HepG2 (cell line): ENCODE measurements around the gene RRBP1. TPM values are rescaled to one million over a fixed set of nuclear protein-coding genes. Genes with fewer than 3 reads are reported as not detected.
A peak's percentile ranks its signal among the peaks of the same experiment; 100 is the strongest.

Experiments
- CBFB ChIP-seq: sonication (generic); formaldehyde crosslinking; IDR thresholded peaks from 2 replicates; pipeline ENCODE4 v1.4.0; 2020; ENCODE audit warnings: missing genetic modification reagents
- MED13 ChIP-seq: sonication (generic); formaldehyde crosslinking; IDR thresholded peaks from 2 replicates; pipeline ENCODE4 v1.5.0; 2020; ENCODE audit warnings: missing genetic modification reagents
- PHF5A ChIP-seq: IDR thresholded peaks from one replicate; pipeline ENCODE4 v1.6.1; 2018; ENCODE audit warnings: low read depth, missing genetic modification reagents; ENCODE audit not compliant: unreplicated experiment
- PLRG1 ChIP-seq: fragments of 450-650 bp; conservative IDR thresholded peaks from 2 replicates; pipeline ENCODE4 v1.6.1; 2016
- RFX1 ChIP-seq: fragments of 450-650 bp; IDR thresholded peaks from 2 replicates; pipeline ENCODE4 v1.6.1; 2017
- RFX3 ChIP-seq: IDR thresholded peaks from 2 replicates; pipeline ENCODE4 v1.6.1; 2016; ENCODE audit warnings: missing biosample characterization, missing genetic modification reagents
- RFX5 ChIP-seq: IDR thresholded peaks from 2 replicates; pipeline ENCODE4 v1.6.1; 2011; ENCODE audit warnings: low read depth, low read length, improper control_type of control experiment
- SP4 ChIP-seq: sonication (generic); formaldehyde crosslinking; IDR thresholded peaks from 2 replicates; pipeline ENCODE4 v1.8.1; 2023; ENCODE audit warnings: mild to moderate bottlenecking, missing genetic modification reagents
- TARDBP ChIP-seq: sonication (generic); formaldehyde crosslinking; IDR thresholded peaks from 2 replicates; pipeline ENCODE4 v1.8.0; 2022; ENCODE audit warnings: mild to moderate bottlenecking, missing genetic modification reagents
- ZNF550 ChIP-seq: sonication (generic); formaldehyde crosslinking; IDR thresholded peaks from 2 replicates; pipeline ENCODE4 v1.4.0; 2020; ENCODE audit warnings: mild to moderate bottlenecking, missing genetic modification reagents, borderline replicate concordance
- ZNF558 ChIP-seq: sonication (generic); formaldehyde crosslinking; IDR thresholded peaks from 2 replicates; pipeline ENCODE4 v1.9.0; 2022; ENCODE audit warnings: mild to moderate bottlenecking, missing genetic modification reagents, borderline replicate concordance
- ZNF772 ChIP-seq: sonication (generic); formaldehyde crosslinking; IDR thresholded peaks from 2 replicates; pipeline ENCODE4 v1.5.0; 2020; ENCODE audit warnings: mild to moderate bottlenecking, missing genetic modification reagents
- ZNF816 ChIP-seq: sonication (generic); formaldehyde crosslinking; IDR thresholded peaks from 2 replicates; pipeline ENCODE4 v1.8.0; 2022; ENCODE audit warnings: missing genetic modification reagents, mild to moderate bottlenecking, borderline replicate concordance
- ZSCAN5A ChIP-seq: sonication (generic); formaldehyde crosslinking; IDR thresholded peaks from 2 replicates; pipeline ENCODE4 v1.8.0; 2022; ENCODE audit warnings: mild to moderate bottlenecking, missing genetic modification reagents, borderline replicate concordance
- polyA plus RNA-seq, 8 experiments: library from polyadenylated mRNA; depleted of rRNA in 3 of 8; stranded (reverse) in 7 of 8; unstranded in 1 of 8; fragments of >200 nt; fragmentation: Illumina TruSeq in 4 of 8; extraction: Trizol in 4 of 8; gene quantifications; 2 replicates each; pipeline versions ENCODE4 v1.2.1 to v1.2.3, GENCODE V29; 2011 to 2016; ENCODE audit warnings: low read depth in 4 of 8, missing spikeins in 1 of 8, mixed read lengths in 1 of 8; ENCODE audit not compliant: insufficient read depth in 1 of 8
- total RNA-seq, 5 experiments: library from RNA; depleted of rRNA; stranded (reverse); fragments of >200 nt; fragmentation: Illumina TruSeq; extraction: Trizol; gene quantifications; 2 replicates each; pipeline ENCODE4 v1.2.3, GENCODE V29; 2016; ENCODE audit warnings: low read depth in 1 of 5
- TF ChIP-seq, protein P1 (sequence below): sonication (generic); formaldehyde crosslinking; IDR thresholded peaks from 2 replicates; pipeline ENCODE4 v1.4.0; 2020; ENCODE audit warnings: missing genetic modification reagents, mild to moderate bottlenecking, borderline replicate concordance
- TF ChIP-seq, protein P2 (sequence below): sonication (generic); formaldehyde crosslinking; IDR thresholded peaks from 2 replicates; pipeline ENCODE4 v1.4.0; 2020; ENCODE audit warnings: mild to moderate bottlenecking, low read depth, missing genetic modification reagents
- TF ChIP-seq, protein P3 (sequence below): IDR thresholded peaks from 2 replicates; pipeline ENCODE4 v1.6.1; 2012; ENCODE audit warnings: low read length, improper control_type of control experiment

Gene RRBP1
- total and polyA plus RNA-seq, 2 of the 13 experiments (the other 11 are each of a cell fraction or from before 2014, with no cell fraction given): 150 to 222 TPM

- TF ChIP-seq MED13 (CRISPR knock-in tag): 0 out of 2 replicates have a peak, but pooled peaks have one; percentile 68
- TF ChIP-seq ZNF550 (CRISPR knock-in tag): no peak
- no peak for TF ChIP-seq RFX5
- TF ChIP-seq CBFB (CRISPR knock-in tag): no peak
- TF ChIP-seq, protein P1, sequence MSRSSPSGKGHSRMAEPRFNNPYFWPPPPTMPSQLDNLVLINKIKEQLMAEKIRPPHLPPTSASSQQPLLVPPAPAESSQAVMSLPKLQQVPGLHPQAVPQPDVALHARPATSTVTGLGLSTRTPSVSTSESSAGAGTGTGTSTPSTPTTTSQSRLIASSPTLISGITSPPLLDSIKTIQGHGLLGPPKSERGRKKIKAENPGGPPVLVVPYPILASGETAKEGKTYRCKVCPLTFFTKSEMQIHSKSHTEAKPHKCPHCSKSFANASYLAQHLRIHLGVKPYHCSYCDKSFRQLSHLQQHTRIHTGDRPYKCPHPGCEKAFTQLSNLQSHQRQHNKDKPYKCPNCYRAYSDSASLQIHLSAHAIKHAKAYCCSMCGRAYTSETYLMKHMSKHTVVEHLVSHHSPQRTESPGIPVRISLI (CRISPR knock-in tag): no peak
- peak; percentile 31 for TF ChIP-seq PHF5A (CRISPR knock-in tag)
- TF ChIP-seq, protein P2, sequence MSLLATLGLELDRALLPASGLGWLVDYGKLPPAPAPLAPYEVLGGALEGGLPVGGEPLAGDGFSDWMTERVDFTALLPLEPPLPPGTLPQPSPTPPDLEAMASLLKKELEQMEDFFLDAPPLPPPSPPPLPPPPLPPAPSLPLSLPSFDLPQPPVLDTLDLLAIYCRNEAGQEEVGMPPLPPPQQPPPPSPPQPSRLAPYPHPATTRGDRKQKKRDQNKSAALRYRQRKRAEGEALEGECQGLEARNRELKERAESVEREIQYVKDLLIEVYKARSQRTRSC (CRISPR knock-in tag): 0 out of 2 replicates have a peak, but pooled peaks have one; percentile 15
- TF ChIP-seq ZSCAN5A (CRISPR knock-in tag): no peak; the same call in 1 of the 2 replicates
- TF ChIP-seq PLRG1: no peak
- no peak for TF ChIP-seq ZNF558 (CRISPR knock-in tag)
- no peak for TF ChIP-seq ZNF816 (CRISPR knock-in tag)
- TF ChIP-seq, protein P3, sequence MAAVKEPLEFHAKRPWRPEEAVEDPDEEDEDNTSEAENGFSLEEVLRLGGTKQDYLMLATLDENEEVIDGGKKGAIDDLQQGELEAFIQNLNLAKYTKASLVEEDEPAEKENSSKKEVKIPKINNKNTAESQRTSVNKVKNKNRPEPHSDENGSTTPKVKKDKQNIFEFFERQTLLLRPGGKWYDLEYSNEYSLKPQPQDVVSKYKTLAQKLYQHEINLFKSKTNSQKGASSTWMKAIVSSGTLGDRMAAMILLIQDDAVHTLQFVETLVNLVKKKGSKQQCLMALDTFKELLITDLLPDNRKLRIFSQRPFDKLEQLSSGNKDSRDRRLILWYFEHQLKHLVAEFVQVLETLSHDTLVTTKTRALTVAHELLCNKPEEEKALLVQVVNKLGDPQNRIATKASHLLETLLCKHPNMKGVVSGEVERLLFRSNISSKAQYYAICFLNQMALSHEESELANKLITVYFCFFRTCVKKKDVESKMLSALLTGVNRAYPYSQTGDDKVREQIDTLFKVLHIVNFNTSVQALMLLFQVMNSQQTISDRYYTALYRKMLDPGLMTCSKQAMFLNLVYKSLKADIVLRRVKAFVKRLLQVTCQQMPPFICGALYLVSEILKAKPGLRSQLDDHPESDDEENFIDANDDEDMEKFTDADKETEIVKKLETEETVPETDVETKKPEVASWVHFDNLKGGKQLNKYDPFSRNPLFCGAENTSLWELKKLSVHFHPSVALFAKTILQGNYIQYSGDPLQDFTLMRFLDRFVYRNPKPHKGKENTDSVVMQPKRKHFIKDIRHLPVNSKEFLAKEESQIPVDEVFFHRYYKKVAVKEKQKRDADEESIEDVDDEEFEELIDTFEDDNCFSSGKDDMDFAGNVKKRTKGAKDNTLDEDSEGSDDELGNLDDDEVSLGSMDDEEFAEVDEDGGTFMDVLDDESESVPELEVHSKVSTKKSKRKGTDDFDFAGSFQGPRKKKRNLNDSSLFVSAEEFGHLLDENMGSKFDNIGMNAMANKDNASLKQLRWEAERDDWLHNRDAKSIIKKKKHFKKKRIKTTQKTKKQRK: no peak
- no peak for TF ChIP-seq RFX3 (CRISPR knock-in tag)
- TF ChIP-seq ZNF772: peak; percentile 21; the same call in 1 of the 2 replicates
- TF ChIP-seq TARDBP: peak; percentile 70; the same call in 1 of the 2 replicates
- TF ChIP-seq SP4 (CRISPR knock-in tag): no peak; the same call in 1 of the 2 replicates
- TF ChIP-seq RFX1: no peak; the same call in 1 of the 2 replicates
These were observed 69.6 kb downstream of the RRBP1 start (continued) for GRCh38 chr20:17612287-17612991.
